Testis (tissue), 3 donors: ENCODE data around the gene NADSYN1. TPM values are rescaled to one million over a fixed set of nuclear protein-coding genes. Genes with fewer than 3 reads are reported as not detected.

Experiments used
- DNase-seq: peaks from one replicate; pipeline ENCODE4 v3.0.0-alpha.2; 2019
- H3K27ac ChIP-seq, 2 donors: fragments of 200-600 bp; sonication (generic); one replicate each; pipeline ENCODE4 v1.5.1; 2019
- H3K27me3 ChIP-seq: fragments of 200-600 bp; sonication (generic); one replicate; pipeline ENCODE4 v1.5.1; 2019
- H3K36me3 ChIP-seq: fragments of 200-600 bp; sonication (generic); one replicate; pipeline ENCODE4 v1.5.1; 2017; ENCODE audit warnings: low read depth; ENCODE audit errors: missing control alignments
- H3K4me1 ChIP-seq: fragments of 200-600 bp; sonication (generic); one replicate; pipeline ENCODE4 v1.5.1; 2019
- H3K4me3 ChIP-seq, 2 donors: fragments of 200-600 bp; sonication (generic); one replicate each; pipeline ENCODE4 v1.5.1; 2017 to 2019
- H3K9me3 ChIP-seq: fragments of 200-600 bp; sonication (generic); one replicate; pipeline ENCODE4 v1.5.1; 2017
- POLR2A ChIP-seq: fragments of 450-650 bp; IDR thresholded peaks from one replicate; pipeline ENCODE4 v1.6.1; 2017; ENCODE audit warnings: antibody characterized with exemption, mild to moderate bottlenecking, moderate library complexity
- WGBS, 2 donors: methylation state at CpG; one replicate each; pipeline ENCODE4 v1.1.5; 2018; 5-methylcytosine and 5-hydroxymethylcytosine counted together
- intact Hi-C: fragments of 100-400 bp; cut with DNase I; formaldehyde crosslinking; loops from one replicate; pipeline ENCODE4 v1.15.1; 2023; ENCODE audit warnings: low total_unique reads
- polyA plus RNA-seq: library from polyadenylated mRNA; stranded (reverse); fragments of 350-450 nt; fragmentation: Illumina TruSeq; extraction: RNeasy Lipid Tissue Mini Kit (QIAGEN cat#74804); gene quantifications from one replicate; pipeline ENCODE4 v1.2.3, GENCODE V29; 2014; ENCODE audit warnings: low read depth, low replicate concordance; ENCODE audit not compliant: insufficient read depth
- total RNA-seq, 2 donors: library from RNA; depleted of rRNA; stranded (reverse); fragments of >200 nt; gene quantifications; one replicate each; pipeline ENCODE4 v1.2.3, GENCODE V29; 2016
- TF ChIP-seq, protein P1 (sequence below), 3 experiments: fragments of 450-650 bp in 2 of 3; fragments of 200-600 bp in 1 of 3; sonication (generic) in 1 of 3; IDR thresholded peaks; one replicate each; pipeline ENCODE4 v1.5.1; 2016 to 2019; ENCODE audit warnings: antibody characterized with exemption in 3 of 3, mild to moderate bottlenecking in 2 of 3, moderate library complexity in 1 of 3

The NADSYN1 gene
- total and polyA plus RNA-seq, 3 donors from 2014 or later, result 75.7 to 91.2 (median 79.4) TPM

DNA sequence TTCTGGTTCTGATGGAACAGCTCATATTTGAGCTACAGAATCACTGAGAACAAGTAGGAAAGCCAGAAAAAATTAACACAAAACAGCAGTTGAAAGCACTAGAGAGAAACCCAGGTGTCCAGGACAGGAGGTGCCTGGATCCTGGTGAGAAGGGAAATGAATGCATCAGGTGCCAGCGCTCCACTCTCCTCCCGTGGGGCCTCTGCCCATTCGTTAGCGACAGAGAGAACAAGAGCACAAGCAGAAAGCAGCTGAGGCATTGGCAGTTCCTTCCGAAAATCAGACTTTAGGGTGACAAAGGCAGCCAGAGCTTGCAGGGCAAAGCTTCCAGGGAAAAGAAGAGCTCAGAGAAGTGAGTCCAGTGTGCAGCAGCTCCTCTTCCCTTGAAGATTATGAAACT lies 54.1 kb downstream of the NADSYN1 start:
- H3K27me3 ChIP-seq, result no peaks in the 10 kb centered on the region
- no peaks in the 10 kb centered on the region for H3K36me3 ChIP-seq
- H3K27ac ChIP-seq, result no peak overlapping the region
- no peak overlapping the region for H3K4me3 ChIP-seq
- 94 to 96% methylated on average over 5 of the region's 5 CpGs for WGBS, 2 donors
- no peaks in the 10 kb centered on the region for H3K9me3 ChIP-seq
- TF ChIP-seq POLR2A, result no peak
- TF ChIP-seq, protein P1, sequence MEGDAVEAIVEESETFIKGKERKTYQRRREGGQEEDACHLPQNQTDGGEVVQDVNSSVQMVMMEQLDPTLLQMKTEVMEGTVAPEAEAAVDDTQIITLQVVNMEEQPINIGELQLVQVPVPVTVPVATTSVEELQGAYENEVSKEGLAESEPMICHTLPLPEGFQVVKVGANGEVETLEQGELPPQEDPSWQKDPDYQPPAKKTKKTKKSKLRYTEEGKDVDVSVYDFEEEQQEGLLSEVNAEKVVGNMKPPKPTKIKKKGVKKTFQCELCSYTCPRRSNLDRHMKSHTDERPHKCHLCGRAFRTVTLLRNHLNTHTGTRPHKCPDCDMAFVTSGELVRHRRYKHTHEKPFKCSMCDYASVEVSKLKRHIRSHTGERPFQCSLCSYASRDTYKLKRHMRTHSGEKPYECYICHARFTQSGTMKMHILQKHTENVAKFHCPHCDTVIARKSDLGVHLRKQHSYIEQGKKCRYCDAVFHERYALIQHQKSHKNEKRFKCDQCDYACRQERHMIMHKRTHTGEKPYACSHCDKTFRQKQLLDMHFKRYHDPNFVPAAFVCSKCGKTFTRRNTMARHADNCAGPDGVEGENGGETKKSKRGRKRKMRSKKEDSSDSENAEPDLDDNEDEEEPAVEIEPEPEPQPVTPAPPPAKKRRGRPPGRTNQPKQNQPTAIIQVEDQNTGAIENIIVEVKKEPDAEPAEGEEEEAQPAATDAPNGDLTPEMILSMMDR (IDR thresholded peaks at IDR 0.05), result no peak
- intact Hi-C loops, result no loop called here
- no peaks in the 10 kb centered on the region for H3K4me1 ChIP-seq
- no peak for DNase-seq

DNA sequence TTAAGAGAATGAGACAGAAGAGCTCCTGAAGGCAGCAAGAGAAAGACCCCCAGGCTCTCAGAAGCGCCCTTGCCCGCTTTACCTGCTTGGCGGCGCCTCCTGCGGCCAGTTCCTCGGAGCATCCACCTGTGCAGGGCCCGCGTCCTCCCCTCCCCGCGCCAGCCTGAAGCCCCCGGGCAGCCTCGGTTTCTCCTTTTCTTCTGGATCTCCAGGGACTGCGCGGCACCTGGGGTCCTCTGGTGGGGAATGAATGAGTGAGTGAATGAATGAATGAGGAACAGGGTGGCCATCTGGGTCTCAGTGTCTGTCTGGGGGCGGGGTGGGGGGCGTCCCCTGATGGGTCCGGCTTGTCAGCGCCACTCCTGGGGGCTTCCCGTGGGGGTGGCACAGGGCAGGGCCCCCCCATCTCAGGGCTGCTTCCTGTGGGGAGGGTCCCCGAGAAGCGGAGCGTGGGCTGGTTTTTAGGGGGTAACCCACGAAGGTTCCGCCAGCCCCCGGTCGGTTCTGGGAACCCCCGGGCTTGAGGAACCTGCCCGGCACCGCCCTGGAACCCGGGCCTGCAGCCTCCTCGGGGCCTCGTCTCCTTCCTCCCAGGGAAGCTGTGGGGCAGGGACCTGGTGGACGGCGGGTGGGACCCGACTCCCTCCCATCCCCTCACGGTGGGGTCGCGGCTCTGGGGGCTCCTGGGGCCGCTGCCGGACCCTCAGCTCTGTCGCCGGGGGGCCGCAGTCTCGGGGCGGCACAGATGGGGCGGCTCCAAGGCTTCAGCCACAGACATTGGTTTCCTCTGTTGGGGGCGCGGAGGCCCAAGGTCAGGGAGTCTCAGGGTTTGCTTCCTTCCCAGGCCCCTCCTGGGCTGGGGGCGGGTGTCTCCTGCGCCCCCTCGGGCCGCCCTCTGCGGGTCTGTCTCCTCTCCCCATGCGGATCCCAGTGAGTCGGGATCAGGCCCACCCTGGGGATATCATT lies 65.8 kb downstream of the NADSYN1 start:
- no peak overlapping the region for H3K27ac ChIP-seq
- no peaks in the 10 kb centered on the region for H3K9me3 ChIP-seq
- H3K4me3 ChIP-seq, result peak overlapping the region; percentile 15 to 26
- TF ChIP-seq, protein P1 (IDR thresholded peaks at IDR 0.05), result no peak
- no peak for TF ChIP-seq POLR2A
- no peak for DNase-seq
- H3K4me1 ChIP-seq, result no peaks in the 10 kb centered on the region
- intact Hi-C loops, result no loop called here
- H3K36me3 ChIP-seq, result no peaks in the 10 kb centered on the region
- WGBS, 2 donors, result 73% methylated on average over 16 to 55 of the region's 55 CpGs
- no peaks in the 10 kb centered on the region for H3K27me3 ChIP-seq

GRCh38 chr11:71519546-71519945 lies 66.5 kb downstream of the NADSYN1 start:
- Histone ChIP-seq H3K4me1 (no peaks in the 10 kb centered on the region), H3K9me3 (no peaks in the 10 kb centered on the region), H3K27ac (no peak overlapping the region), H3K36me3 (no peaks in the 10 kb centered on the region), H3K27me3 (no peaks in the 10 kb centered on the region), H3K4me3 (peak overlapping the region in 1 of 2 donors; percentile 26)
- intact Hi-C loops, result no loop called here
- TF ChIP-seq POLR2A, result no peak
- TF ChIP-seq, protein P1 (IDR thresholded peaks at IDR 0.05), result no peak
- 46 to 53% methylated on average over 10 of the region's 10 CpGs for WGBS, 2 donors
- DNase-seq, result no peak

GRCh38 chr11:71525188-71525937 lies 72.4 kb downstream of the NADSYN1 start:
- WGBS, 2 donors, result 63 to 77% methylated on average over 3 of the region's 3 CpGs
- Histone ChIP-seq H3K4me3 (no peak overlapping the region), H3K9me3 (no peaks in the 10 kb centered on the region), H3K4me1 (peaks cover 4% of the 10 kb centered on the region), H3K27me3 (no peaks in the 10 kb centered on the region), H3K36me3 (no peaks in the 10 kb centered on the region), H3K27ac (no peak overlapping the region)
- intact Hi-C loops, result no loop called here
- no peak for DNase-seq
- TF ChIP-seq POLR2A, result no peak
- TF ChIP-seq, protein P1 (IDR thresholded peaks at IDR 0.05), result no peak
